Type B pancreatic cell (in vitro differentiated cells): ENCODE results near the gene FUT3. TPM values are rescaled to one million over a fixed set of nuclear protein-coding genes. Genes with fewer than 3 reads are reported as not detected.

Experiments used
- DNase-seq: peaks from one replicate; pipeline ENCODE4 v3.0.0; 2021; ENCODE audit warnings: mixed read lengths; ENCODE audit not compliant: unreplicated experiment; ENCODE audit errors: extremely low spot score
- H3K27ac Mint-ChIP-seq: 2 replicates; pipeline ENCODE4 v1.8.0; 2021; ENCODE audit warnings: mild to moderate bottlenecking, mixed read lengths
- H3K27me3 Mint-ChIP-seq: 2 replicates; pipeline ENCODE4 v1.8.0; 2021; ENCODE audit warnings: mixed read lengths
- H3K36me3 Mint-ChIP-seq: 2 replicates; pipeline ENCODE4 v1.8.0; 2021; ENCODE audit warnings: mixed read lengths
- H3K4me1 Mint-ChIP-seq: one replicate; pipeline ENCODE4 v1.8.0; 2021; ENCODE audit warnings: mixed read lengths; ENCODE audit not compliant: unreplicated experiment
- H3K4me3 Mint-ChIP-seq: 2 replicates; pipeline ENCODE4 v1.8.0; 2021; ENCODE audit warnings: mild to moderate bottlenecking, mixed read lengths
- H3K9me3 Mint-ChIP-seq: 2 replicates; pipeline ENCODE4 v1.8.0; 2021; ENCODE audit warnings: mixed read lengths
- total RNA-seq: library from RNA; stranded (reverse); gene quantifications from 2 replicates; pipeline ENCODE4 v1.2.1, GENCODE V29; 2021; ENCODE audit warnings: low replicate concordance
- TF ChIP-seq, protein P1 (sequence below): fragments of 200-600 bp; sonication (generic); conservative IDR thresholded peaks from 2 replicates; pipeline ENCODE4 v1.5.0; 2021; ENCODE audit warnings: antibody characterized with exemption, mild to moderate bottlenecking

The FUT3 gene
- total RNA-seq, 1 donor from 2014 or later: 6.6 TPM

DNA sequence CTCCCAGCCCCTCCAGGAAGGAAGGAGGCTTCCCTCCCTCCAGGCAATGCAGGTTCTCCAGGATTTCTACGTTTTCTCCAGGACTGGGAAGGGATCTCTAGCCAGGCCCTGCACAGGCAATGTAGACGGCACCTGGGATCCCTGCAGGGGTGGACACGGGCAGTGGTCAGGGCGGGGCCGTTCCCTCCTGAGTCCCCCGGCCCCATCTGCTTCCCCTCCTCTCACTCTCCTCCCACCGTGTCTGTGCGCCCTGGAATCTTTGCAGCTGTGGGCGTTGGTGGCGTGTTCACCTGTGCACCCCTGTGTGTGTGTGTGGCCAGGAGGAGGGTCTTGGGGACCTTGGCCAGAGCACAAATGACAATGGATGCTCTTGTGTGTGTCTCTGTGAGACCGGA lies 36.4 kb downstream of the FUT3 start:
- Mint-ChIP-seq H3K27ac (no peak overlapping the region), H3K4me3 (no peak overlapping the region), H3K27me3 (peaks cover 8% of the 10 kb centered on the region), H3K36me3 (no peaks in the 10 kb centered on the region), H3K4me1 (peaks cover 3% of the 10 kb centered on the region), H3K9me3 (no peaks in the 10 kb centered on the region)
- DNase-seq: no peak
- TF ChIP-seq, protein P1, sequence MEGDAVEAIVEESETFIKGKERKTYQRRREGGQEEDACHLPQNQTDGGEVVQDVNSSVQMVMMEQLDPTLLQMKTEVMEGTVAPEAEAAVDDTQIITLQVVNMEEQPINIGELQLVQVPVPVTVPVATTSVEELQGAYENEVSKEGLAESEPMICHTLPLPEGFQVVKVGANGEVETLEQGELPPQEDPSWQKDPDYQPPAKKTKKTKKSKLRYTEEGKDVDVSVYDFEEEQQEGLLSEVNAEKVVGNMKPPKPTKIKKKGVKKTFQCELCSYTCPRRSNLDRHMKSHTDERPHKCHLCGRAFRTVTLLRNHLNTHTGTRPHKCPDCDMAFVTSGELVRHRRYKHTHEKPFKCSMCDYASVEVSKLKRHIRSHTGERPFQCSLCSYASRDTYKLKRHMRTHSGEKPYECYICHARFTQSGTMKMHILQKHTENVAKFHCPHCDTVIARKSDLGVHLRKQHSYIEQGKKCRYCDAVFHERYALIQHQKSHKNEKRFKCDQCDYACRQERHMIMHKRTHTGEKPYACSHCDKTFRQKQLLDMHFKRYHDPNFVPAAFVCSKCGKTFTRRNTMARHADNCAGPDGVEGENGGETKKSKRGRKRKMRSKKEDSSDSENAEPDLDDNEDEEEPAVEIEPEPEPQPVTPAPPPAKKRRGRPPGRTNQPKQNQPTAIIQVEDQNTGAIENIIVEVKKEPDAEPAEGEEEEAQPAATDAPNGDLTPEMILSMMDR: no peak

DNA sequence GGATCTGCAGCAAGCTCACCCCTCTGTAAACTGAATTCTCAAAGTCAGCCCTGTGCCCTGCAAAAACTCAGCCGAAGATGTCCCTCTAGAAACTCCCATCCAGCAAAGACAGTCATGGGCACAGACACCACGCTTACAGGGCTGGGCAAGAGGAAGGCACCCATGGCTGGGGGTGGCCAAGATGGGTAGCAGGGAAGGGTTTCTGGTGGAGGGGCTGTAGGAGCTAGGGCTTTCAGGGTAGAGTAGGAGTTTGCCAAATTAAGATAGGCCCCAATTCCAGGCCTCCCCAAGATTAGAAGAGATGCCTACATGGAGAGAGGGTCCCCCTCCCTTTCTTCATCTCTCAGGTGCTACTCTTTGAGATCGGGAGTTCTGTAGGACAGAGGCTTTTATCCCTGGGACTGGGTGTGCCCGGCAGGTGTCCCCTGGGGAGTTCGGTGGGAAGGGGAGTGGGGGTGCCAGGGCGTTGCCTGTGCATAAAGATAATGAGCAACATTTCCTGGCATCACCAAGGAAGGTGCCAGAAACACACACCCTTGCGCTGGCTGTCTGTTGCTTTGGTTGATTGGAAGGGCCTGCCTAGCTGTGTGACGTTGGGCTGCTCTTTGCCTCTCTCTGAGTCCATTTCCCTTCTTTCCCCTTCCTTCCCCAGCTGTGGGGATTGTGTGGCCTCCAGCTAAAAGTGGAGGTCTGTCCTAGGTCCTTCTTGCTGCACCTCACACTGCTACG lies 37.0 kb downstream of the FUT3 start:
- Mint-ChIP-seq H3K4me1 (peaks cover 3% of the 10 kb centered on the region), H3K4me3 (no peak overlapping the region)
- DNase-seq: no peak

DNA sequence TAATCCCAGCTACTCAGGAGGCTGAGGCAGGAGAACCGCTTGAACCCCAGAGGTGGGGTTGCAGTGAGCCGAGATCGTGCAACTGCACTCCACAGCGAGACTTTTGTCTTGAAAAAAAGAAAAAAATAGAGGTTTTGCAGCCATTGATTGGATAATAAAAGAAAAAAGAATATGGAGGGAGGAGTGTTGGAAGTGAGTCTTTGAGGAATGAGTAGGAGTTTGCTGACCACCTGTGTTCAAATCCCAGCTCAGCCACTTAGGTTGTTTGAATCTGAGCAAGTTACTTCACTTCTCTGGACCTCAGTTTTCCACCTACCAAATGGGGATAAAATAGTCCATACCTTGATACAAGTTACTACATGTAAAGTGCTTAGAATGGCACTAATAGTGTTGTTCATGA lies 40.1 kb downstream of the FUT3 start:
- no peak overlapping the region for H3K27ac Mint-ChIP-seq
- no peak for DNase-seq
- H3K4me1 Mint-ChIP-seq: peaks cover 6% of the 10 kb centered on the region
- H3K27me3 Mint-ChIP-seq: peaks cover under 1% of the 10 kb centered on the region
- no peaks in the 10 kb centered on the region for H3K9me3 Mint-ChIP-seq
- TF ChIP-seq, protein P1: no peak
- H3K36me3 Mint-ChIP-seq: no peaks in the 10 kb centered on the region
- no peak overlapping the region for H3K4me3 Mint-ChIP-seq

More for the DNA sequence above, 37.0 kb downstream of the FUT3 start:
- H3K9me3 Mint-ChIP-seq: no peaks in the 10 kb centered on the region
- no peak overlapping the region for H3K27ac Mint-ChIP-seq
- H3K27me3 Mint-ChIP-seq: peaks cover 8% of the 10 kb centered on the region
- no peaks in the 10 kb centered on the region for H3K36me3 Mint-ChIP-seq
- TF ChIP-seq, protein P1: no peak

DNA sequence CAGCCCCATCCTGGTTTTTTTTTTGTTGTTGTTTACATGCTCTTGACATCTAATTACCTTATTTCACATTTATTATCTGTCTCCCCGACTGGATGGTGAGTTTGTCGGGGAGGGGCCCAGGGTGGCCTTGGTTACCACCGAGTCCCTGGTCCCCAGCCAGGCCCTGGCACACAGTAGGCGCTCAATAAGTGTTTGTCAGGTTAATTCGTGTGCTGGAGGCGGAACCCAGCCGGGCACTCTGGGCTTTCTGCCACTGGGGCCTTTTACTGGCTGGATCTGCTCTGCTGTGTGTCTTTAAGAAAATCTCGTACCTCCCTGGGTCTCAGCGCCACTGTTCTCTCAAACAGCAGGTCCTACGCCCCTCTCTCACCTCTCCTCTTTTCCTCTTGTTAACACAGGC lies 41.8 kb downstream of the FUT3 start:
- Mint-ChIP-seq H3K4me1 (peaks cover 6% of the 10 kb centered on the region), H3K27ac (no peak overlapping the region), H3K4me3 (no peak overlapping the region), H3K36me3 (no peaks in the 10 kb centered on the region), H3K9me3 (no peaks in the 10 kb centered on the region), H3K27me3 (peaks cover 1% of the 10 kb centered on the region)
- no peak for DNase-seq
- TF ChIP-seq, protein P1: no peak

DNA sequence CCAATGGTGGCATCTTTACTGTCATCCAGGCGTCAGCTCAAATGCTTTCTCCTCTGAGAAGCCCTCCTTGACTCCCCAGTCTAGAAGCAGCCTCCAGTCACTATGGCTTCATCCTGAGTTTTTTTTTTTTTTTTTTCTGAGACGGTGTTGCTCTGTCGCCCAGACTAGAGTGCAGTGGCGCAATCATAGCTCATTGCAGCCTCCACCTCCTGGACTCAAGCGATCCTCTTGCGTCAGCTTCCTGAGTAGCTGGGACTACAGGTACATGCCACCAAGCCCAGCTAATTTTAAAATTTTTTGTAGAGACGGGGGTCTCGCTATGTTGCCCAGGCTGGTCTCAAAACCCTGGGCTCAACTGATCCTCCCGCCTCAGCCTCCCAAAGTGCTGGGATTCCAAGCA lies 42.2 kb downstream of the FUT3 start:
- DNase-seq: no peak
- H3K4me3 Mint-ChIP-seq: no peak overlapping the region
- peaks cover 6% of the 10 kb centered on the region for H3K4me1 Mint-ChIP-seq
- TF ChIP-seq, protein P1: no peak
- no peaks in the 10 kb centered on the region for H3K36me3 Mint-ChIP-seq
- no peak overlapping the region for H3K27ac Mint-ChIP-seq
- H3K27me3 Mint-ChIP-seq: peaks cover 5% of the 10 kb centered on the region
- no peaks in the 10 kb centered on the region for H3K9me3 Mint-ChIP-seq
